PC-9 (cell line): ENCODE data around the gene LRP1B.

Experiments used
- CTCF ChIP-seq: fragments of 200-600 bp; sonication (generic); conservative IDR thresholded peaks from 2 replicates; pipeline ENCODE4 v1.6.1; 2017; ENCODE audit warnings: mixed run types, antibody characterized with exemption, mild to moderate bottlenecking, moderate library complexity
- EZH2 ChIP-seq: fragments of 200-600 bp; sonication (generic); IDR thresholded peaks from 2 replicates; pipeline ENCODE4 v1.8.0; 2017; ENCODE audit warnings: antibody characterized with exemption, low read depth

GRCh38 chr2:141399270-141399669 is 731.5 kb downstream of the LRP1B start:
- TF ChIP-seq CTCF (no peak), EZH2 (no peak)
